Omental fat pad (tissue), 4 donors: Measurements from ENCODE around the gene TGFA. TPM values are rescaled to one million over a fixed set of nuclear protein-coding genes. Genes with fewer than 3 reads are reported as not detected.

Experiments used
- ATAC-seq: fragments of 150-250 bp; one replicate; pipeline ENCODE4 v1.9.1; 2016; ENCODE audit warnings: mild to moderate bottlenecking, moderate library complexity; ENCODE audit not compliant: low FRiP score
- DNase-seq: peaks from one replicate; pipeline ENCODE4 v3.0.0-alpha.2; 2019; ENCODE audit warnings: low spot score
- total RNA-seq, 4 donors: library from RNA; depleted of rRNA; stranded (reverse); fragments of >200 nt; gene quantifications; one replicate each; pipeline ENCODE4 v1.1.0, GENCODE V29; 2016
- TF ChIP-seq, protein P1 (sequence below), 3 donors: fragments of 450-650 bp; IDR thresholded peaks; one replicate each; pipeline ENCODE4 v1.5.1; 2016 to 2017; ENCODE audit warnings: antibody characterized with exemption in 3 of 3, mild to moderate bottlenecking in 3 of 3, moderate library complexity in 2 of 3

TGFA gene
- total RNA-seq, 4 donors from 2014 or later = 1.2 to 4.3 (median 1.9) TPM

- TF ChIP-seq, protein P1, sequence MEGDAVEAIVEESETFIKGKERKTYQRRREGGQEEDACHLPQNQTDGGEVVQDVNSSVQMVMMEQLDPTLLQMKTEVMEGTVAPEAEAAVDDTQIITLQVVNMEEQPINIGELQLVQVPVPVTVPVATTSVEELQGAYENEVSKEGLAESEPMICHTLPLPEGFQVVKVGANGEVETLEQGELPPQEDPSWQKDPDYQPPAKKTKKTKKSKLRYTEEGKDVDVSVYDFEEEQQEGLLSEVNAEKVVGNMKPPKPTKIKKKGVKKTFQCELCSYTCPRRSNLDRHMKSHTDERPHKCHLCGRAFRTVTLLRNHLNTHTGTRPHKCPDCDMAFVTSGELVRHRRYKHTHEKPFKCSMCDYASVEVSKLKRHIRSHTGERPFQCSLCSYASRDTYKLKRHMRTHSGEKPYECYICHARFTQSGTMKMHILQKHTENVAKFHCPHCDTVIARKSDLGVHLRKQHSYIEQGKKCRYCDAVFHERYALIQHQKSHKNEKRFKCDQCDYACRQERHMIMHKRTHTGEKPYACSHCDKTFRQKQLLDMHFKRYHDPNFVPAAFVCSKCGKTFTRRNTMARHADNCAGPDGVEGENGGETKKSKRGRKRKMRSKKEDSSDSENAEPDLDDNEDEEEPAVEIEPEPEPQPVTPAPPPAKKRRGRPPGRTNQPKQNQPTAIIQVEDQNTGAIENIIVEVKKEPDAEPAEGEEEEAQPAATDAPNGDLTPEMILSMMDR (IDR thresholded peaks at IDR 0.05) = no peak
- DNase-seq = no peak
- no peak for ATAC-seq
Observed at GRCh38 chr2:70546376-70546775, 7.2 kb downstream of the TGFA start.

DNA sequence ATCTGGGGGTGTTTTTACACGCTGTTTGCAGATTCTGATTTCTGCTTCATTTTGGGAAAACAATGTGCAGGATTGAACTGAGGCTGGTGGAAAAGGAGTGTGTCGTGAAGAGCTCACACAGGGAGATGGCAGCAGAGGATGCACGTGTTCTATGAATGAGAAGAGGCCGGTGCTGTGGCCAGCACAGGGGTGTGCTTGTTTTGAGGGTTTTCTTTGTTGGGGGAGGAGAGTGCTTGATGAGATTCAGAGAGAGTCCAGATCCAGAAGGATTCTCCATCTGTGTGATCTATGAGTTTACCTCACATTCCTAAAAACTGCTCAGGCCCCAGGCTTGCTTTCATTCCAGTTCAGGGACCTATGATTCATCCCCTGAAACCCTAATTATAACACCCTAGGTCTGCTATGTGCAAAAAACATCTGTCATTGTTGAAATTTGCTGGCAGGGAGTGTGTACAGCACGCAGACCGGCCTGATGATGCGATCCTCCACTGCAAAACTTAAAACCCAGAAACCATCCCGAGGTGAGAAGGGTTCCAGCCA lies 12.1 kb downstream of the TGFA start:
- DNase-seq (no peak), ATAC-seq (no peak)
- TF ChIP-seq, protein P1 (IDR thresholded peaks at IDR 0.05) = no peak

- TF ChIP-seq, protein P1 (IDR thresholded peaks at IDR 0.05) = no peak
- no peak for DNase-seq
- ATAC-seq = no peak
Observed at GRCh38 chr2:70537840-70538239, 15.8 kb downstream of the TGFA start.

- DNase-seq = no peak
- ATAC-seq = no peak
- TF ChIP-seq, protein P1 (IDR thresholded peaks at IDR 0.05) = no peak
Observed at GRCh38 chr2:70536517-70537055, 17.0 kb downstream of the TGFA start.

GRCh38 chr2:70535573-70535972 lies 18.1 kb downstream of the TGFA start:
- DNase-seq (no peak), ATAC-seq (no peak)
- TF ChIP-seq, protein P1 (IDR thresholded peaks at IDR 0.05) = no peak

- DNase-seq = no peak
- no peak for ATAC-seq
- TF ChIP-seq, protein P1 (IDR thresholded peaks at IDR 0.05) = no peak
Observed at GRCh38 chr2:70534183-70534836, 19.3 kb downstream of the TGFA start.
